NK-92 (cell line): Measurements from ENCODE around the gene C1orf21.
"Not testable (repeated sequence)": the region's sequence is repeated elsewhere in the genome, so short reads cannot be mapped to it uniquely, and the experiment has no call there.

Experiments
- DNase-seq: peaks from one replicate; lab custom pipeline; 2025; ENCODE audit not compliant: unreplicated experiment; lab: John Stamatoyannopoulos, UW

C1orf21 gene

DNA sequence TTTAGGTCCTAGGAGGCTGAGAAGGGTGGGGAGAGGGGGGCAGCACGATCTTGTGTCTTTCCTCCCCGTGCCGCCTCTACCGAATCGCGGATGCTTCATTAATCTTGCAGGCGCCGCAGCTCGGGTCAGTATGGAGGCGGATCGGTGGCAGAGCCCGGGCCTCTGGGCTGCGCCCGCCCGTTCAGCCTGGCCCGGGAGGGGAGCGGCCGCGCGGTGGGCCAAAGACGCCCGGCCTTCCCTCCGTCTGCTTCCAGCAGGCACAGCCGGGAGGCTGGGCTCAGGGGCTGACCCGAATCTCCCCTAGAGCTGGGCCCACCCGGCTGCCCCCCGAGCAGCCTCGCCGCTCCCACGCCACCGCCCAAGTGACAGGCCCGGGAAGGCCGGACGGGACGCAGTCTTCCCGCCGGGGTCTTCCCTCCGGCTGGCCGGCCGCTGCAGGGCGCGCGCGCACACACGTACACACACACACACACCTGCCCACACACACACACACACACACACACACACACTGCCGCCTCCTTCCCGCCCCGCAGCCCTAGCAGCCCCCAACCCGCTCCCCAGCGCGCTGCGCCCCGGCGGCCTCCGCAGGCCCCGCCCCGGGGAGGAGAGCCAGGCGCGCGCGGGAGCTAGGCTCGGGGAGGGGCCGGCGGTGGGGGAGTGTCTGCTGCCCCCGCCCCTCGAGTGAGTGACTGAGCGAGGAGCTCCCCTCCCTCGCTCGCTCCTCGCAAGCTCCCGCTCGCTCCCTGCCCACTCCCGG, at the start of gene C1orf21:
Gene C1orf21, plus strand, starts transcription at position 718 of the 757 bp plus-strand sequence. CDS start 90,481 bp downstream, outside the sequence.
- DNase-seq = no peak

GRCh38 chr1:184337865-184338264, 49.0 kb upstream of the C1orf21 start:
- DNase-seq = not testable (repeated sequence)

GRCh38 chr1:184340984-184341383, 45.8 kb upstream of the C1orf21 start:
- DNase-seq = no peak

GRCh38 chr1:184350573-184350972, 36.3 kb upstream of the C1orf21 start:
- DNase-seq = no peak

DNA sequence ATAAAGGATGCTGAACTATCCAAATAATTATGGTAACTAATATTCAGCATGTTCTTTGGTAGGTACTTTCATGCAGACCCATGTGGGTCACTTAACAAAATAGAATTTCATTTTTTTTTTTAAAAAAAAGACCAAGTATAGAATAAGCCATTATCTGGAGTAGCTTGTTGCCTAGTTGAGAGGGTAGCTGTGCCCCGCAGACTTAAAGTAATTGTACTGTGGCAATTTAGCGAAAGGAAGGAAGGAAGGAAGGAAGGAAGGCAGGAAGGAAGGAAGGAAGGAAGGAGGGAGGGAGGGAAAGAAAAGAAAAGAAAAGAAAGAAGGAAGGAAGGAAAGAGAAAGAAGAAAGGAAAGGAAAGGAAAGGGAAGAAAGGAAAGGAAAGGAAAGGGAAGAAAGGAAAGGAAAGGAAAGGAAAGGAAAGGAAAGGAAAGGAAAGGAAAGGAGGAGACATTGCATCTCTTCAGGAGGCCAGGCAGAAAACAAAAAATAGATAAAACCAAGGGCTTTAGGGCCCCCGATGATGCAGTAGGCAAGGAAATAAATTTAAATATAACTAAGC, 35.3 kb upstream of the C1orf21 start:
- no peak for DNase-seq

GRCh38 chr1:184352776-184353175, 34.1 kb upstream of the C1orf21 start:
- DNase-seq = no peak

GRCh38 chr1:184354719-184355118, 32.1 kb upstream of the C1orf21 start:
- DNase-seq = no peak

- no peak for DNase-seq
Measured at GRCh38 chr1:184356891-184357290, 29.9 kb upstream of the C1orf21 start.

DNA sequence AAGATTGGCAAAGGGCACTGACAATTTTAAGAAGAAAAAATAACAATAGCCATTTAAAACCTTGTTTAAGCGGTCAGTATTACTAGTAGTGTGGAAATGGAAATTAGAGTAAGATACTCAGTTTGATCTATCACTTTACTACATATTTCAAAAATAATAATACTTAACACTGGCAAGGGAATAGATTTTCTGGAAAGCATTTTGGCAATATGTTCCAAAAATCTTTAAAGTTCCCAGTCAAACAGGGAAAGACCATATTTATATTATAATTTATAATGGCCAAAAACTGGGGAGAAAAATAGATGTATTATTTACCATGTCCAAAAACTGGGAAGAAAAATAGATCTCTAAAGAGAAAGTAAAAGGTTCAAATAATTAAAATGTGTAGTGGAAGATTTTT, 28.6 kb upstream of the C1orf21 start:
- no peak for DNase-seq

DNA sequence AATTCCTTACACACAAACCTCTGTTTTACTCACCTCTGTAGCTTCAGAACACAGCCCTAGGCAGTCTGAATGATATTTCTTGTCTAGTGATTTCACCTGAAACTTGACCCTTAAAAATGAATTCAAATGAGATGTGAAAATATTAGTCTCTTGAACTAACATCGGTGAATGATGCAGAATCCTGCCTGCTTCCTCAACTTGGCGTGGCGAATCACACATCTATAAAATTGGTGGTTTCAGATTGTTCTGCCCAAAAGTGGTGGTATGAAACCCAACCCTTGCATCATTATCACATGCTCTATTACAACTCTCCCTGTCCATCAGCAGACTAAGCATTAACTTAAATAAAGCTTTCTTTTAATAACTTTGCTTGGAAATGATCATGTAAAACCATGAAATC, 26.9 kb upstream of the C1orf21 start:
- DNase-seq = no peak

- no peak for DNase-seq
Measured at GRCh38 chr1:184362876-184363275, 24.0 kb upstream of the C1orf21 start.

- no peak for DNase-seq
Measured at GRCh38 chr1:184365699-184366098, 21.1 kb upstream of the C1orf21 start.

DNA sequence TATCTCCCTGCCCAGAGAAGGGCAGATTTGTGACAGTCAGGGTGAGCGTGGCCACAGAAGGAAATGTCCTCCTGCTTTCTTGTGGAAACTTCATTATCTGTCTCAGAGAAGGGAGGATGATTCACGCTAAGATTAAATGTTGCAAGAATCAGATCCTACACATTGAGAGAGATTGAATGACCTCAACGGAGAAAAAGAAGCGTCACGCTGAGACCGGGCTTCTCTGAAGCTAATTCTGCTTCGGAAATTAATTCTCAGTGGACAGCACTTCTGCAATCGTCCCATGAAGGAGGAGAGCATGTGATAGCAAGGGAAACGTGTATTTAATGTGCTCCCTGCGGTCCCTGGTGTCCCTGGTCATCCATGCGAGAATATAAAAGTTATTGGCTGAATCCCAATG, 19.8 kb upstream of the C1orf21 start:
- DNase-seq = no peak

DNA sequence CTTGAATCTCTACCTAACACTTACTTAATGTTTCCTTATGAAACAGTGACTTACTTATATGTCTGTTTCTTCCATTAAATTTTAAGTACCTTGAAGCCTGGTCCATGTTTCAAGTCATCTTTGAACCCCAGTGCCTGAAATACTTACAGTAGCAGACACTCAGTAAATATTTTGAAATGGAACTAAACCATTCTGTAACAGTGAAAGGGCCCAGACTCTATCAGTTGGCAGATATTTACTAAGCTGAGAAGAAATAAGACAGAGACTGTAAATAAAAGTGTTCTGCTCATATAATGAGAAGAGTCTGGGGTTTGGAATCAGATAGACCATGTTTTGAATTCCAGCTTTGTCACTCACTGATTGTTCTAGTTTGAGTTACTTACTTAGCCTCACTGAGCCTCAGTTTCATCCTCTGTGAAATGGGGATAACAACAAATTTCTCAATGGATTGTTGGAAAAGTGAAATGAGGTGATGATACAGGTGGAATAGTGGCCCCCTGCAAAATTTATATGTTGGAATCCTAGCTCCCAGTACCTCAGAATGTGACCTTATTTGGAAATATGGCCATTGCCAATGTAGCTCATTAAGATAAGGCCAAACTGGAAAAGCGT, 19.3 kb upstream of the C1orf21 start:
- no peak for DNase-seq

DNA sequence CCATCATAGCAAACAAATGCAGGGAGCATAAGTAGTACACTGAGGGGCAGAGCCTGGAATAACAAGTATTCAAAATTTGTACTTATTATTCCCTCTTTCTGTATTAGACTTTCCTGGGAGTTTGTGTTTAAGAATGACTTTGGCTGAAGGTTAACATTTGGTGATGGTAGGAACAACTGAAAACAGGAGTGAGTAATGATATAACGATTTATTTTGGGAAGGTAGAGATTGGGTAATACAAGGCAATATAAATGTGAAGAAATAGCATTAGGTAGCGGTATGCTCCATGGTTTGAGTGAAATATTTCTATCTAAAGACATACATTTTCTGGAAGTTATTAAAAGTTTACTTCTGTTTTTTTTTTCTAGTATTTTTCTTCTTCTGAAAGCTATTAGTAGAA, 18.5 kb upstream of the C1orf21 start:
- no peak for DNase-seq

GRCh38 chr1:184370850-184371249, 16.0 kb upstream of the C1orf21 start:
- DNase-seq = no peak

- no peak for DNase-seq
Measured at GRCh38 chr1:184373155-184373554, 13.7 kb upstream of the C1orf21 start.

DNA sequence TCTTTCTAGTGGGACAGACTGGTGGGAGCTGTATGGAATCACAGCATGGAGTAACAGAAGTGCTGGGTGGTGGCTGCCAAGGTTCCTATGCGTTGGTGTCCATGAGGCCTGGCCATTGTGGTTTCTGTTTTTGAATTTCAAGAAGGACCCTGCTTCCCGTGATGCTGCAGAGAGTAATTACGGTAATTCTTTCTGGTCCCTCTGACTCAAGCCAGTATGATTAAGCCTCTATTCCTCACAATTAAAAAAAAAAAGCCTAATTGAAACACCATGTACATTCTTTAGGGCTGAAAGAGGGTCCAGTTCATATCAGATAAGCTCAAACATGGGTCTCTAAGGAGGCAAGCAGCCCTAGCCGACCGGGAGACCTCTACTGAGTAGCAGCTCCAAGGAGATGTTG, 10.5 kb upstream of the C1orf21 start:
- DNase-seq = no peak

- DNase-seq = no peak
Measured at GRCh38 chr1:184379111-184379752, 7.6 kb upstream of the C1orf21 start.

DNA sequence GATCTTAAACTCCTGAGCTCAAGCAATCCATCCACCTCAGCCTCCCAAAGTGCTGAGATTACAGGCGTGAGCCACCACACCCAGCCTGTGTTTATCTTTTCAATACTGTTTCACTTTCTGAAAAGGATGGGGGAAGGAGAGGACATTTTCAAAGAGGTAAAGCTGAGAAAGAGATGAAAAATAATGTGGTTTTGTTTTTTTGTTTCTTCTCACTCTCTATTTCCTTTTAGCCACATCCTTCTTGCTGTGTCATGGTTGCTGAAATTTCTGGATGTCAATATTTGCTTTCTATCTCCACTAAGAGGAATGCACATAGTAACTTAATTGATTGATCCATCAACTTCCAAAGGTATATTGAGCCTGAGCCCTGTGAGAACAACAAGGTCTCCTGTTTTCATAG, 6.4 kb upstream of the C1orf21 start:
- no peak for DNase-seq

- DNase-seq = no peak
Measured at GRCh38 chr1:184383772-184384323, 3.0 kb upstream of the C1orf21 start.

- DNase-seq = no peak
Measured at GRCh38 chr1:184385865-184386311, 941 bp upstream of the C1orf21 start.
